Thymus (tissue), 11 donors: ENCODE measurements around the gene CDC42. TPM values are rescaled to one million over a fixed set of nuclear protein-coding genes. Genes with fewer than 3 reads are reported as not detected.
A peak's percentile ranks its signal among the peaks of the same experiment; 100 is the strongest.
"Not testable (repeated sequence)": the region's sequence is repeated elsewhere in the genome, so short reads cannot be mapped to it uniquely, and the experiment has no call there.

ENCODE experiments used
- DNase-seq, 9 donors: peaks; one replicate each; pipeline ENCODE4 v3.0.0-alpha.2; 2013; ENCODE audit warnings: low spot score in 9 of 9, low read depth in 6 of 9, missing footprints in 1 of 9
- H3K27ac ChIP-seq, 2 donors: one replicate each; pipeline ENCODE4 v1.5.1; 2013; ENCODE audit warnings: control low read depth in 1 of 2, low read depth in 1 of 2, low read length in 1 of 2, mild to moderate bottlenecking in 1 of 2, moderate library complexity in 1 of 2
- H3K27me3 ChIP-seq, 2 donors: one replicate each; pipeline ENCODE4 v1.5.1; 2013; ENCODE audit warnings: low read length in 1 of 2; ENCODE audit not compliant: control insufficient read depth in 2 of 2, insufficient read depth in 1 of 2
- H3K36me3 ChIP-seq, 2 donors: one replicate each; pipeline ENCODE4 v1.5.1; 2013; ENCODE audit warnings: low read length in 1 of 2, mild to moderate bottlenecking in 1 of 2, moderate library complexity in 1 of 2; ENCODE audit not compliant: control insufficient read depth in 2 of 2, insufficient read depth in 2 of 2
- H3K4me1 ChIP-seq, 2 donors: one replicate each; pipeline ENCODE4 v1.5.1; 2013; ENCODE audit warnings: low read length in 2 of 2; ENCODE audit not compliant: control insufficient read depth in 2 of 2, insufficient read depth in 2 of 2
- H3K4me3 ChIP-seq, 2 donors: one replicate each; pipeline ENCODE4 v1.5.1; 2013; ENCODE audit warnings: low read length in 2 of 2, control low read depth in 1 of 2, mild to moderate bottlenecking in 1 of 2
- H3K9me3 ChIP-seq, 2 donors: one replicate each; pipeline ENCODE4 v1.5.1; 2013; ENCODE audit warnings: low read length in 1 of 2, mild to moderate bottlenecking in 1 of 2; ENCODE audit not compliant: control insufficient read depth in 2 of 2, insufficient read depth in 1 of 2
- WGBS: extraction: QIAGEN DNeasy Blood & Tissue Kit; methylation state at CpG from one replicate; pipeline ENCODE4 v1.1.7; 2013; 5-methylcytosine and 5-hydroxymethylcytosine counted together
- polyA plus RNA-seq: library from polyadenylated mRNA; stranded (reverse); fragments of 200-250 nt; gene quantifications from one replicate; pipeline ENCODE4 v1.2.3, GENCODE V29; 2013
- total RNA-seq: library from RNA; stranded (reverse); fragments of 120-200 nt; gene quantifications from one replicate; pipeline ENCODE4 v1.2.4, GENCODE V29; 2013
- donor health status: healthy.

Gene CDC42
- total and polyA plus RNA-seq, 2 donors = 227 to 333 TPM

GRCh38 chr1:22078133-22078532 lies 25.6 kb downstream of the CDC42 start:
- H3K9me3 ChIP-seq = no peaks in the 10 kb centered on the region
- H3K4me3 ChIP-seq = no peak overlapping the region
- peaks cover 0 to 2% of the 10 kb centered on the region in 2 donors for H3K4me1 ChIP-seq
- no peak for DNase-seq
- H3K27ac ChIP-seq = no peak overlapping the region
- WGBS = 94% methylated on average over 2 of the region's 2 CpGs
- peaks cover 18 to 31% of the 10 kb centered on the region in 2 donors for H3K36me3 ChIP-seq
- no peaks in the 10 kb centered on the region for H3K27me3 ChIP-seq

- Histone ChIP-seq H3K9me3 (no peaks in the 10 kb centered on the region), H3K27me3 (no peaks in the 10 kb centered on the region), H3K36me3 (peaks cover 13 to 35% of the 10 kb centered on the region in 2 donors), H3K4me3 (no peak overlapping the region), H3K4me1 (no peaks in the 10 kb centered on the region), H3K27ac (no peak overlapping the region)
- WGBS = 51% methylated on average over 2 of the region's 2 CpGs
- no peak for DNase-seq
These were observed 27.7 kb downstream of the CDC42 start for GRCh38 chr1:22080191-22080590.

- H3K4me3 ChIP-seq = no peak overlapping the region
- H3K27me3 ChIP-seq = no peaks in the 10 kb centered on the region
- H3K4me1 ChIP-seq = peaks cover 10 to 11% of the 10 kb centered on the region in 2 donors
- 47% methylated on average over 2 of the region's 2 CpGs for WGBS
- no peaks in the 10 kb centered on the region for H3K9me3 ChIP-seq
- DNase-seq = no peak
- H3K36me3 ChIP-seq = peaks cover 9 to 34% of the 10 kb centered on the region in 2 donors
- H3K27ac ChIP-seq = no peak overlapping the region
These were observed 35.8 kb downstream of the CDC42 start for GRCh38 chr1:22088331-22088730.

- Histone ChIP-seq H3K4me3 (no peak overlapping the region), H3K36me3 (peaks cover 14 to 39% of the 10 kb centered on the region in 2 donors), H3K4me1 (peaks cover 10 to 11% of the 10 kb centered on the region in 2 donors), H3K27me3 (no peaks in the 10 kb centered on the region), H3K9me3 (no peaks in the 10 kb centered on the region), H3K27ac (peak overlapping the region in 1 of 2 donors; percentile 55)
- no peak for DNase-seq
- 70% methylated on average over 3 of the region's 3 CpGs for WGBS
These were observed 36.6 kb downstream of the CDC42 start for GRCh38 chr1:22089134-22089571.

GRCh38 chr1:22089787-22090186 lies 37.3 kb downstream of the CDC42 start:
- WGBS = 3% methylated on average over 6 of the region's 6 CpGs
- peak in 6 of 9 donors; percentile 10 to 52 (median 20) for DNase-seq
- no peak overlapping the region for H3K4me3 ChIP-seq

GRCh38 chr1:22090867-22091266 lies 38.4 kb downstream of the CDC42 start:
- WGBS = 94% methylated on average over 3 of the region's 3 CpGs
- no peak overlapping the region for H3K27ac ChIP-seq
- no peaks in the 10 kb centered on the region for H3K9me3 ChIP-seq
- H3K36me3 ChIP-seq = peaks cover 18 to 47% of the 10 kb centered on the region in 2 donors
- H3K27me3 ChIP-seq = no peaks in the 10 kb centered on the region
- H3K4me1 ChIP-seq = peaks cover 10 to 11% of the 10 kb centered on the region in 2 donors
- DNase-seq = no peak
- H3K4me3 ChIP-seq = no peak overlapping the region

More at GRCh38 chr1:22089787-22090186, 37.3 kb downstream of the CDC42 start:
- peak overlapping the region in 1 of 2 donors; percentile 57 for H3K27ac ChIP-seq
- H3K36me3 ChIP-seq = peaks cover 14 to 39% of the 10 kb centered on the region in 2 donors
- peaks cover 10 to 11% of the 10 kb centered on the region in 2 donors for H3K4me1 ChIP-seq
- H3K9me3 ChIP-seq = no peaks in the 10 kb centered on the region
- H3K27me3 ChIP-seq = no peaks in the 10 kb centered on the region

GRCh38 chr1:22092026-22092768 lies 39.7 kb downstream of the CDC42 start:
- not testable (repeated sequence) for H3K9me3 ChIP-seq, H3K4me3 ChIP-seq, H3K27me3 ChIP-seq, H3K27ac ChIP-seq
- H3K36me3 ChIP-seq = peaks cover 29 to 49% of the 10 kb centered on the region in 2 donors
- H3K4me1 ChIP-seq = peaks cover 10 to 11% of the 10 kb centered on the region in 2 donors
- WGBS = 65% methylated on average over 3 of the region's 3 CpGs
- peak in 4 of 9 donors; percentile 9 to 52 (median 20) for DNase-seq

- Histone ChIP-seq H3K4me3 (no peak overlapping the region), H3K27ac (no peak overlapping the region), H3K36me3 (peaks cover 37 to 55% of the 10 kb centered on the region in 2 donors), H3K27me3 (no peaks in the 10 kb centered on the region), H3K9me3 (no peaks in the 10 kb centered on the region), H3K4me1 (peaks cover 10 to 11% of the 10 kb centered on the region in 2 donors)
- no peak for DNase-seq
- 95% methylated on average over 1 of the region's 1 CpG for WGBS
These were observed 41.0 kb downstream of the CDC42 start for GRCh38 chr1:22093513-22093912.

GRCh38 chr1:22096036-22096435 lies 43.5 kb downstream of the CDC42 start:
- H3K4me1 ChIP-seq = no peaks in the 10 kb centered on the region
- WGBS = 99% methylated on average over 5 of the region's 5 CpGs
- no peak overlapping the region for H3K27ac ChIP-seq
- no peak for DNase-seq
- H3K4me3 ChIP-seq = no peak overlapping the region
- peaks cover 34 to 53% of the 10 kb centered on the region in 2 donors for H3K36me3 ChIP-seq
- no peaks in the 10 kb centered on the region for H3K9me3 ChIP-seq
- H3K27me3 ChIP-seq = no peaks in the 10 kb centered on the region
